CD4-positive, alpha-beta T cell treated with Interleukin-15 for 4 hours (primary cell): ENCODE results near the gene ITPK1.
"Not testable (repeated sequence)": the region's sequence is repeated elsewhere in the genome, so short reads cannot be mapped to it uniquely, and the experiment has no call there.

Experiments used
- DNase-seq: peaks from one replicate; pipeline ENCODE4 v3.0.0-alpha.2; 2020; ENCODE audit warnings: low spot score

ITPK1 gene

GRCh38 chr14:93115821-93116675 is at the start of gene ITPK1:
Gene ITPK1 (minus strand): TSS chr14:93115925. CDS start chr14:93115163, 762 bp downstream.
- DNase-seq, result peak; percentile 39

- DNase-seq, result no peak
Observed at GRCh38 chr14:93163564-93163963, 47.8 kb upstream of the ITPK1 start.

- no peak for DNase-seq
Observed at GRCh38 chr14:93161411-93161940, 45.8 kb upstream of the ITPK1 start.

GRCh38 chr14:93160353-93160801 is 44.7 kb upstream of the ITPK1 start:
- no peak for DNase-seq

DNA sequence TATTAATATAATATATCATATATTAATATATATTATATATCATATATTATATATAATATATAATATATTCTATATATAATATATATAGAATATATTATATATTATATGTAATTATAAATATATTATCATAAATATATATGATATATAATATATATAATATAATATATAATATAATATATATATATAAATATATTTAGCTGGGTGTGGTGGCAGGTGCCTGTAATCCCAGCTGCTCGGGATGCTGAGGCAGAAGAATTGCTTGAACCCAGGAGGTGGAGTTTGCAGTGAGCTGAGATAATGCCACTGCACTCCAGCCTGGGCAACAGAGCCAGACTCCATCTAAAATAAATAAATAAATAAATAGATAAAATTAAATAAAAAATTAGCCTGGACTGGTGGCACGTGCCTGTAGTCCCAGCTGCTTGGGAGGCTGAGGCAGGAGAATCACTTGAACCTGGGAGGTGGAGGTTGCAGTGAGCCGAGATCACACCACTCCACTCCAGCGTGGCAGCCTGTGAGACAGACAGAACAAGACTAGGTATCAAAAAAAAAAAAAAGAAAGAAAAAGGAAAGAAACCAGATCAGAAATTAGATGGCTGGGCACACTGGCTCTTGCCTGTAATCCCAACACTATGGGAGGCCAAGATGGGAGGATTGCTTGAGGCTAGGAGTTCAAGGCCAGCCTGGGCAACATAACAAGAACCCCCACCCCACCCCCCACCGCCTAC is 44.1 kb upstream of the ITPK1 start:
- DNase-seq, result not testable (repeated sequence)

DNA sequence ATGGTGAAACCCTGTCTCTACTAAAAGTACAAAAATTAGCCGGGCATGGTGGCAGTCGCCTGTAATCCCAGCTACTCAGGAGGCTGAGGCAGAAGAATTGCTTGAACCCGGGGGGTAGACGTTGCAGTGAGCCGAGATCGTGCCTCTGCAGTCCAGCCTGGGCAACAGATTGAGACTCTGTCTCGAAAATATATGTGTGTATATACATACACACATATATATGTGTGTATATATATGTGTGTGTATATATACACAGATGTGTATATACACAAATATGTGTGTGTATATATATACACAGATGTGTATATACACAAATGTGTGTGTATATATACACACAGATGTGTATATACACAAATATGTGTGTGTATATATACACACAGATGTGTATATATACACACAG is 42.6 kb upstream of the ITPK1 start:
- not testable (repeated sequence) for DNase-seq

DNA sequence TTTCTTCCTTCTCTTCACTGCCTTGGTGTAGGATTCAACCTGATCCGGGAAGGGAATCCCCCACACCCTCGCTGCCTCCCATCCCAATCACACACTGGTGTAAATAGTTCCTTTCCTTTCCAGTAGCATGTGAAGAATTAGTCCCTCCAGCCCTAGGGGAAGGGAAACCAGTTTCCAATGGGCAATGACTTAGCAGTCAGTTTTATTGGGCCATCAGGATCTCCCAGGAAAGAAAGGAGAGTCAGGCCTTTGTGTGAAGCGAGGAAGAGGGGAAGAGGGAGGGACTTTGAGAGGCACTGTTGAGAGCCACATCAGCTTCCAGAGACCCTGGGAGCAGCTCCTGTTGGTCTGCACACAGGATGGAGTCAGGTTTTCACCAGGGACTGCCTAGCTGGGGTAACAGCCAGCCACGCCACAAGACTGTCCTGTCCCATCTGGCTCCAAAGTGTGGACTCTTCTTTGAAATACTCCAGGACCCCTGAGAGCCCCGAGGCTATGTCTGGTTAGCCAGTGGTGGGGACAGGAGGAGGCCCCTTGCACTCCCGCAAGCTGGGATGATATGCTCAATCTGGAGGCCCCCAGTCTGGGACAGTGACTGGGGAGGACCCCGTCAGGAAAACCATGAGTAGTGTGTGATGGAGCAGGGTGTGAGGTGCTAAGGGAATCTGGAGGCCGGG is 41.1 kb upstream of the ITPK1 start:
- no peak for DNase-seq

GRCh38 chr14:93155667-93156066 is 39.9 kb upstream of the ITPK1 start:
- DNase-seq, result no peak

DNA sequence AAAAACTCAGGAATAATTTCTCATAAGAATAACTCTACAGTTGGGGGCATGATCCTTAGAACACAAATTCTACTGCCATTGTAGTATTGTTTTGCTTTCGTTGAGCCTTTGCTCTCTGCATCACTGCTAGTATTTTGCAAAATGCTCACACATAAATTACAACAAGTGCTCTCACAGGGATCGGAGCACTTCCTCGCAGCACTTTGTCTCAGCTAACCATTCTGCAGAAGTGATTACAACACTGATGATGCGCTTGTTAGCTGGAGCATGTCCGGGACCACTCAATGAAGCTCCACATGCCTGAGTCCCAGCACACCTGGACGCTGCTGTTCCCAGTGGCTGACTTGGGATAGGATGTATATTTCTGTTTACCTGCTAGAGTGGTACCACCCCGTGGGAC is 37.4 kb upstream of the ITPK1 start:
- DNase-seq, result no peak

- no peak for DNase-seq
Observed at GRCh38 chr14:93150227-93151208, 34.8 kb upstream of the ITPK1 start.

GRCh38 chr14:93148979-93149378 is 33.3 kb upstream of the ITPK1 start:
- DNase-seq, result no peak

- no peak for DNase-seq
Observed at GRCh38 chr14:93146119-93146518, 30.4 kb upstream of the ITPK1 start.

- no peak for DNase-seq
Observed at GRCh38 chr14:93142854-93143652, 27.3 kb upstream of the ITPK1 start.

GRCh38 chr14:93137864-93138263 is 22.1 kb upstream of the ITPK1 start:
- DNase-seq, result no peak

GRCh38 chr14:93136508-93136907 is 20.8 kb upstream of the ITPK1 start:
- not testable (repeated sequence) for DNase-seq

GRCh38 chr14:93136009-93136408 is 20.3 kb upstream of the ITPK1 start:
- DNase-seq, result no peak

DNA sequence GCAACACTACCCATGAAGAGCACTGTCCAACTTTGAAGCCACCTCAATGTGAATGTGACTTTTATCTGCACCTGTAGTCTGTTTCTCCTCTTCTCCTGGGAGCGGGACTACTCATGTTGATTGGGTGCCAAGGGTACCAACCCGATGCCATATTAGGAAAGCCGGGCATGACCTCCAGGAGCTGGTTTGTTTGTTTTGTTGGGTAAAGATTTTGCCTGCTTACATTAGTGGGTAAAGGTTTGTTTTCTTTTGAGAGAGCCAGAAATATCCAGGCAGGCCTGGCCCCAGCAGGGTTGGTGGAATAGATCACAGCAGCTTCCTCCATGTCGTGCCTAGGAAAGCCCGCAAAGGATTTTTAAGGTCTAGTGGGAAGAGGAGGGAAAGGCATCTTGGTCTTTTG is 19.7 kb upstream of the ITPK1 start:
- no peak for DNase-seq

DNA sequence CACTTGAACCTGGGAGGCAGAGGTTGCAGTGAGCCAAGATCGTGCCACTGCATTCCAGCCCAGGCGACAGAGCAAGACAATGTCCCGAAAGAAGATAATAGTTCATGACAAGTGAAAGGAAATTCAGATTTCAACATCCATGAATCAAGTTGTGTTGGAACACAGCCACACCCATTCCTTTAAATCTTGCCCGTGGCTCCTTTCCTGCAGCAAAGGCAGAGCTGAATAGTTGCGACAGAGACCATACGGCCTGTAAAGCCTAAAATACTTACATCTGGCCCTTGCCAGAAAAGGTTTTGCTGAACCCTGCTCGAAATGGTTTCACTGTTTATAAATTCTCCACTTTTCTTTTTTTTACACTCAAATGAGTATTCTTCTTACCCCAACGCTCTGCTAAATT is 17.7 kb upstream of the ITPK1 start:
- no peak for DNase-seq

GRCh38 chr14:93132472-93133065 is 16.8 kb upstream of the ITPK1 start:
- peak; percentile 27 for DNase-seq
